ENCODE data around the gene NCOA3. TPM values are rescaled to one million over a fixed set of nuclear protein-coding genes. Genes with fewer than 3 reads are reported as not detected.
A peak's percentile ranks its signal among the peaks of the same experiment; 100 is the strongest.

The NCOA3 gene
- total RNA-seq, 1 experiment from 2014 or later: 28.1 TPM

DNA sequence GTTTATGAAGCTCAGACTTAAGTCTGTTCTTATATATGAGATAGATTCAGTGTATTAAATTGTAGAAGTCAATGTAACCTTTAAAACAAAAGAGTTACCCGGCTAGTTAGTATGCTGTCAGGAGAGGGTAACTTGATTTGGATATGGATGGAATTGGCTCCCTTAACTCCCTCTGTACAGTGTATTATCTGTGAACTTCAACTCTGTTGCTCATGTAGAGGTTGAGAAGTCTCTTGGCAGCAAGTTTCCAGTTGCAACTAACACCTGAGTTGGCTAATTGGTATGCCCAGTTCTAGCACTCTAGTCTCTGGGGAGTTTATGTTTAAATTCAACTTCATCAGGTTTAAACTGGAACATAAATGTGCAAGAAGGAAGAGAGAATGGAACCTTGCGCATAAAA, 111.0 kb downstream of the NCOA3 start:
- Histone ChIP-seq H3K4me3 (no peak overlapping the region), H3K9me3 (replicated peaks) (no peaks in the 10 kb centered on the region), H3K36me3 (no peaks in the 10 kb centered on the region), H3K27ac (no peak overlapping the region), H3K4me1 (no peaks in the 10 kb centered on the region), H3K27me3 (no peaks in the 10 kb centered on the region)
- DNase-seq: no peak

- Histone ChIP-seq H3K4me3 (no peak overlapping the region), H3K27ac (no peak overlapping the region), H3K36me3 (no peaks in the 10 kb centered on the region), H3K4me1 (no peaks in the 10 kb centered on the region), H3K9me3 (replicated peaks) (no peaks in the 10 kb centered on the region), H3K27me3 (no peaks in the 10 kb centered on the region)
- DNase-seq: no peak
Observed at GRCh38 chr20:47614703-47615309, 113.1 kb downstream of the NCOA3 start.

GRCh38 chr20:47618479-47618878, 116.8 kb downstream of the NCOA3 start:
- Histone ChIP-seq H3K4me1 (no peaks in the 10 kb centered on the region), H3K36me3 (no peaks in the 10 kb centered on the region), H3K27me3 (no peaks in the 10 kb centered on the region), H3K9me3 (replicated peaks) (no peaks in the 10 kb centered on the region), H3K27ac (no peak overlapping the region), H3K4me3 (no peak overlapping the region)
- no peak for DNase-seq

DNA sequence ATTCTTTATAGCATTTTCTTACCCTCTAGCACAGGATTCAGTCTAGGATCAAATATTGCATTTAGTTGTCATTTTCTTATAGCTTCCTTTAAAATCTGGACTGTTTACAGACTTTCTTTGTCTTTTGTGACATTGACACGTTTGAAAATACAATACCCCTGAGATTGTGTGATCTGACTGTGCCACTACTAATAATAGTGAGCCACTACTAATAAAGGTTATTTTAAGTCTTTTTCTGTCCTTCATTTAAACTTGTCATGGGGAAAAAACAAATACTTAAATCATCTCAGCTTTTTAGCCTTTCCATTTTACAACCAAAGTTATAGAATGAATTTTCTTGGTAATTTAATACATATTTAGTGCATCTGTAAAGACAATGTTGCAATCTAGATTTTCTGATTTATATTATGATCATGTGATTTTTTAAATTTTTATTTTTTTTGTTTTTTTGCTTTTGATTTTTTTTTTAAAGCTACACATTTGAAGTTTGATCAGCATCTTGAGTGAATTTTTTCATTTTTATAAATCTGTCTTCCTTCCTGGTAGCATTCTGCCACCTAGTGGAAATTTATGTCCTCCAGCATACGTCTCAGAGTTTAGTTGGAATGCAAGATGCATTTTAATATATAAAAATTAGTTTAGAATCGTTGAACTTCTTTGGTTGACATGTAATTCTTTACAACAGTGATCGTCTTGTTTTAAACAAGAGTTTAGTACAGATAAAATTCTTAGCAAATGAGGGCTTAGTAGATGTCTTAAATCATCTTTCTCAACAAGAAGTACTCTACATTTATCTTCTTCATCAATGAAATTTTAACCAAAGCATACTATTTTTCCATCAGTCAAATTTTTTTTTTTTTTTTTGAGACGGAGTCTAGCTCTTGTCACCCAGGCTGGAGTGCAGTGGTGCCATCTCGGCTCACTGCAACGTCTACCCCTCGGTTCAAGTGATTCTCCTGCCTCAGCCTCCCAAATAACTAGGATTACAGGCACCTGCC, 119.4 kb downstream of the NCOA3 start:
- H3K4me1 ChIP-seq: no peaks in the 10 kb centered on the region

DNA sequence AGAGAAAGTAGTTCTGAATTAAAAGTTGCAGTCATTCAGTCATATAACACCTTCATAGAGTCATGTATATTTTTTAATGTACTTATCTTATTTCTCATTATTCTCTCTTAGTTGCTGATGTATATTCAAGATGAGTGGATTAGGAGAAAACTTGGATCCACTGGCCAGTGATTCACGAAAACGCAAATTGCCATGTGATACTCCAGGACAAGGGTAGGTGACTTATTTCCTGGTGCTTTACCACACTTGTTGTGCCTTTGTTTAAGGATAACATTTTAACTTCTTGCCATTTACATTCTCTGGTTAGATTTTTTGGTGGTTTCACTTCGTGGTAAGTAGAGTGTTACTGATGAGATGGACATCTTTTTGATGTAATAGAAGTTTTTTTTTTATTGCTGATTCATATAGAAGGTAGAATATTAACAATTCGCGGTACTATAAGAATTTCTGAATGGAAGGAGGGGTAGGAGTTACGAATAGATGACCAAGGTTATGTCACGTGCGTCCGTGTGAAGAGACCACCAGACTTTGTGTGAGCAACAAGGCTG, 120.5 kb downstream of the NCOA3 start:
- no peaks in the 10 kb centered on the region for H3K36me3 ChIP-seq
- no peaks in the 10 kb centered on the region for H3K9me3 ChIP-seq (replicated peaks)
- no peaks in the 10 kb centered on the region for H3K4me1 ChIP-seq
- H3K4me3 ChIP-seq: no peak overlapping the region
- DNase-seq: no peak
- H3K27ac ChIP-seq: no peak overlapping the region
- H3K27me3 ChIP-seq: no peaks in the 10 kb centered on the region

More for the DNA sequence above, 119.4 kb downstream of the NCOA3 start:
- Histone ChIP-seq H3K27ac (no peak overlapping the region), H3K9me3 (replicated peaks) (no peaks in the 10 kb centered on the region), H3K36me3 (no peaks in the 10 kb centered on the region), H3K4me3 (no peak overlapping the region), H3K27me3 (no peaks in the 10 kb centered on the region)
- peak; percentile 21 to 77 for DNase-seq

DNA sequence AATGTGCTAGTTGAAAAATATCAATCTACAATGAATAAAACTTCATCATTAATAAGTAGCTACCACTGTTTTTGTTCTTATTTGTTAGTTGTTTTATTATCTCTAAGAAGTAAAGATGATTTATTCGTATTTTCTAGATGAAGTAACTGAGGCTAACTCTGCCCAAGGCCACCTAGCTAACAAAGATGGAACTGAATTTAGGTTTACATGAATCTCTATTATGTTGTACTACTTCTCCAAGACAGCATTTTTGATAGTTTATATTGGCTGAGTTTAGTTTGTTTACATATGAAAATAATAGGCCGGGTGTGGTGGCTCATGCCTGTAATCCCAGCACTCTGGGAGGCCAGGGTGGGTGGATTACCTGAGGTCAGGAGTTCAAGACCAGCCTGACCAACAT, 121.5 kb downstream of the NCOA3 start:
- H3K27me3 ChIP-seq: no peaks in the 10 kb centered on the region
- no peaks in the 10 kb centered on the region for H3K4me1 ChIP-seq
- no peaks in the 10 kb centered on the region for H3K36me3 ChIP-seq
- H3K9me3 ChIP-seq (replicated peaks): no peaks in the 10 kb centered on the region
- no peak for DNase-seq
- no peak overlapping the region for H3K27ac ChIP-seq
- H3K4me3 ChIP-seq: no peak overlapping the region

DNA sequence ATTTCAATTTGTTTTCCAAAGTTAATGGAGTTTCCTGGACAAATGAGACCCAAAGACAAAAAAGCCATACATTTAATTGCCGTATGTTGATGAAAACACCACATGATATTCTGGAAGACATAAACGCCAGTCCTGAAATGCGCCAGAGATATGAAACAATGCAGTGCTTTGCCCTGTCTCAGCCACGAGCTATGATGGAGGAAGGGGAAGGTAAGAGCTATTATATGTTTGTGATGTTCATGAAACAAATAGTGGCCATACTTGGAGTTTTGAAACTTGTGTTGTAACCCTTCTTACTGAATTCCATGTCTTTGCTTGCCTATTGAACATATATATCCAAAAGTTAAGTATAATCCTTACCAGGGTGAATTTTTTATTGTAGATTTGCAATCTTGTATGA, 125.9 kb downstream of the NCOA3 start:
- no peak overlapping the region for H3K4me3 ChIP-seq
- no peaks in the 10 kb centered on the region for H3K4me1 ChIP-seq
- H3K36me3 ChIP-seq: 0 out of 2 replicates have a peak, but pooled peaks cover 6% of the 10 kb centered on the region
- DNase-seq: no peak
- no peaks in the 10 kb centered on the region for H3K27me3 ChIP-seq
- no peaks in the 10 kb centered on the region for H3K9me3 ChIP-seq (replicated peaks)
- H3K27ac ChIP-seq: no peak overlapping the region

DNA sequence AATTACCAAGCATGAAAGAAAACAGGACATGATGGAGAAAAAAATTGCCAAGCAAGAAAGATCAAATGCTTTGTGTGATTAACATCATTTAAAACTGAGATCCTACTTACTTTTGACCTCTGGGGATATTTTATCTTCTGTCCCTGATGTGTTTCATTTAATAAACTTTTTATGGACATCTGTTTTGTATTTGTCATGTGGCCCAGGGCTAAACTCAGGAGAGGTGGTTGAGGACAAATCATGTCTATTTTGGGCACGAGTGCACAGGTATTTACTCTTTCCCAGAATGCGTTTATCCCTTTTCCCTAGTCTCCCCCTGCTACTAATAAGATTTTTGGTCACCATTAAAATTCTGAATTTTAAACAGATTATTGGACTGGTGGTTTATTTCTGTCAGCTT, 128.2 kb downstream of the NCOA3 start:
- Histone ChIP-seq H3K27ac (no peak overlapping the region), H3K4me1 (no peaks in the 10 kb centered on the region), H3K27me3 (no peaks in the 10 kb centered on the region), H3K4me3 (no peak overlapping the region), H3K9me3 (replicated peaks) (no peaks in the 10 kb centered on the region), H3K36me3 (0 out of 2 replicates have a peak, but pooled peaks cover 6% of the 10 kb centered on the region)
- DNase-seq: no peak

- H3K9me3 ChIP-seq (replicated peaks): no peaks in the 10 kb centered on the region
- DNase-seq: no peak
- no peak overlapping the region for H3K4me3 ChIP-seq
- H3K27ac ChIP-seq: no peak overlapping the region
- no peaks in the 10 kb centered on the region for H3K4me1 ChIP-seq
- 0 out of 2 replicates have a peak, but pooled peaks cover 6% of the 10 kb centered on the region for H3K36me3 ChIP-seq
- no peaks in the 10 kb centered on the region for H3K27me3 ChIP-seq
Observed at GRCh38 chr20:47631078-47631477, 129.4 kb downstream of the NCOA3 start.

GRCh38 chr20:47635256-47635655, 133.6 kb downstream of the NCOA3 start:
- Histone ChIP-seq H3K36me3 (peaks cover 12% of the 10 kb centered on the region), H3K4me3 (no peak overlapping the region), H3K4me1 (no peaks in the 10 kb centered on the region), H3K27ac (no peak overlapping the region), H3K9me3 (replicated peaks) (no peaks in the 10 kb centered on the region), H3K27me3 (no peaks in the 10 kb centered on the region)
- DNase-seq: no peak

DNA sequence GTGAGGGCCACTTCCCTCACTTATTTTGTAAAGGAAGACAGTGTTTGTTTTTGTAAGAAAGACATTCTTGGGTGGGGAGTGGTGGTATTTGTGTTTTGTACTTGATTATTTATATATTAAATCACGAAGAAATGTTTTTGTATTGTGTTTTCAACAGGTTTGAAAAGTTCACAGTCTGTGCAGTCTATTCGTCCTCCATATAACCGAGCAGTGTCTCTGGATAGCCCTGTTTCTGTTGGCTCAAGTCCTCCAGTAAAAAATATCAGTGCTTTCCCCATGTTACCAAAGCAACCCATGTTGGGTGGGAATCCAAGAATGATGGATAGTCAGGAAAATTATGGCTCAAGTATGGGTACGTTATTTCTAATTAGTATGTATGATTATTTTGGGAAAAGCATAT, 137.2 kb downstream of the NCOA3 start:
- Histone ChIP-seq H3K4me3 (no peak overlapping the region), H3K36me3 (peaks cover 20% of the 10 kb centered on the region), H3K4me1 (no peaks in the 10 kb centered on the region), H3K9me3 (replicated peaks) (no peaks in the 10 kb centered on the region), H3K27ac (no peak overlapping the region), H3K27me3 (no peaks in the 10 kb centered on the region)
- no peak for DNase-seq

GRCh38 chr20:47642118-47642517, 140.4 kb downstream of the NCOA3 start:
- H3K4me1 ChIP-seq: no peaks in the 10 kb centered on the region; the same call in 1 of the 2 replicates
- H3K9me3 ChIP-seq (replicated peaks): no peaks in the 10 kb centered on the region
- no peak for DNase-seq
- H3K27me3 ChIP-seq: no peaks in the 10 kb centered on the region
- H3K4me3 ChIP-seq: no peak overlapping the region
- peaks cover 20% of the 10 kb centered on the region for H3K36me3 ChIP-seq
- no peak overlapping the region for H3K27ac ChIP-seq

DNA sequence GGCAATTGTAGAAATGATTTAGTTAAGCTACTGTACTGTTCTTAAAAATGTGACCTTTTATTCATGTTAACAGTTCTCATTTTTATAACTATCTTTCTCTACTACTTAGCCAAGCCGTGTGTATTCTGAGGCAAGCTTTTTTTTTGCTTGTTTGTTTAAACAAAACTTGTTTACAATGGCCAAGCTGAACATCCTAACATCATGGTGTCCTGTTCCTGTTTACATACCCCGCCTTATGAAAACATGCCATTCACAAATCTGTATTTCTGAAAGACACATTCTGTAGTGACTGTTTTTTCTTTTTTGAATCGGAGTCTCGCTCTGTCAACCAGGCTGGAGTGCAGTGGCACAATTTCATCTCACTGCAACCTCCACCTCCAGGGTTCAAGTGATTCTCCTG, 140.9 kb downstream of the NCOA3 start:
- Histone ChIP-seq H3K36me3 (peaks cover 24% of the 10 kb centered on the region), H3K27me3 (no peaks in the 10 kb centered on the region), H3K4me3 (no peak overlapping the region), H3K9me3 (replicated peaks) (no peaks in the 10 kb centered on the region), H3K4me1 (no peaks in the 10 kb centered on the region; the same call in 1 of the 2 replicates), H3K27ac (no peak overlapping the region)
- DNase-seq: no peak

- Histone ChIP-seq H3K36me3 (peaks cover 23% of the 10 kb centered on the region), H3K4me1 (no peaks in the 10 kb centered on the region; the same call in 1 of the 2 replicates), H3K9me3 (replicated peaks) (no peaks in the 10 kb centered on the region), H3K27ac (no peak overlapping the region), H3K4me3 (no peak overlapping the region), H3K27me3 (no peaks in the 10 kb centered on the region)
- DNase-seq: no peak
Observed at GRCh38 chr20:47645632-47646031, 143.9 kb downstream of the NCOA3 start.

- no peak overlapping the region for H3K4me3 ChIP-seq
- no peak for DNase-seq
- H3K27me3 ChIP-seq: no peaks in the 10 kb centered on the region
- peaks cover 31% of the 10 kb centered on the region for H3K36me3 ChIP-seq
- no peaks in the 10 kb centered on the region for H3K9me3 ChIP-seq (replicated peaks)
- H3K27ac ChIP-seq: no peak overlapping the region
- H3K4me1 ChIP-seq: no peaks in the 10 kb centered on the region; the same call in 1 of the 2 replicates
Observed at GRCh38 chr20:47647994-47648393, 146.3 kb downstream of the NCOA3 start.

Data from SJCRH30 (cell line).